ENCODE data around the gene PDE8B. TPM values are rescaled to one million over a fixed set of nuclear protein-coding genes. Genes with fewer than 3 reads are reported as not detected.

PDE8B gene
- total RNA-seq, 1 donor from 2014 or later: 2.0 TPM

DNA sequence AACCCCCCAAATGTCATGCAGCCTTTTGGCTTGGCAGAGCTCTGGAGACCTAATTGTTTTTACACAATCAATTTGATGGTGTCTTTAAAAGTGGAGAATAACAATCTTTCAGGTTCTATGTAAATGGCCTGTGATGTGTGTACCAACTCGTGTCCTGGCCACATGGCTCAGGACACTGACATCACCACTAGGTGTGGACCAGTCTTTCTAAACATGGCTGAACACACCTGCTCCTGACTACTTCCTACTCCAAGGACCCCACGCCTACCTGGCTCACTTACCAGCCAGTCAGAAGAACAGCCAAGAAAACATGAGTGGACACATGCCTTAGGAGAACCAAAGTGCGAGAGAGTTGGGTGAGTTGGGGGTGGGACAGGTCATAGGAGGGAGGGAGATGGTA lies 210.5 kb downstream of the PDE8B start:
- H3K36me3 Mint-ChIP-seq (ENCODE audit: unreplicated experiment): peaks cover 15% of the 10 kb centered on the region
- H3K9me3 Mint-ChIP-seq (ENCODE audit: unreplicated experiment): no peaks in the 10 kb centered on the region
- DNase-seq (ENCODE audit: extremely low spot score, unreplicated experiment): no peak
- no peaks in the 10 kb centered on the region for H3K27me3 Mint-ChIP-seq (ENCODE audit: unreplicated experiment)
- no peak overlapping the region for H3K27ac Mint-ChIP-seq (ENCODE audit: unreplicated experiment)
- H3K4me1 Mint-ChIP-seq (ENCODE audit: unreplicated experiment): peaks cover 29% of the 10 kb centered on the region
- H3K4me3 Mint-ChIP-seq (ENCODE audit: unreplicated experiment): no peak overlapping the region
- TF ChIP-seq, protein P1, sequence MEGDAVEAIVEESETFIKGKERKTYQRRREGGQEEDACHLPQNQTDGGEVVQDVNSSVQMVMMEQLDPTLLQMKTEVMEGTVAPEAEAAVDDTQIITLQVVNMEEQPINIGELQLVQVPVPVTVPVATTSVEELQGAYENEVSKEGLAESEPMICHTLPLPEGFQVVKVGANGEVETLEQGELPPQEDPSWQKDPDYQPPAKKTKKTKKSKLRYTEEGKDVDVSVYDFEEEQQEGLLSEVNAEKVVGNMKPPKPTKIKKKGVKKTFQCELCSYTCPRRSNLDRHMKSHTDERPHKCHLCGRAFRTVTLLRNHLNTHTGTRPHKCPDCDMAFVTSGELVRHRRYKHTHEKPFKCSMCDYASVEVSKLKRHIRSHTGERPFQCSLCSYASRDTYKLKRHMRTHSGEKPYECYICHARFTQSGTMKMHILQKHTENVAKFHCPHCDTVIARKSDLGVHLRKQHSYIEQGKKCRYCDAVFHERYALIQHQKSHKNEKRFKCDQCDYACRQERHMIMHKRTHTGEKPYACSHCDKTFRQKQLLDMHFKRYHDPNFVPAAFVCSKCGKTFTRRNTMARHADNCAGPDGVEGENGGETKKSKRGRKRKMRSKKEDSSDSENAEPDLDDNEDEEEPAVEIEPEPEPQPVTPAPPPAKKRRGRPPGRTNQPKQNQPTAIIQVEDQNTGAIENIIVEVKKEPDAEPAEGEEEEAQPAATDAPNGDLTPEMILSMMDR (IDR thresholded peaks at IDR 0.05): no peak

DNA sequence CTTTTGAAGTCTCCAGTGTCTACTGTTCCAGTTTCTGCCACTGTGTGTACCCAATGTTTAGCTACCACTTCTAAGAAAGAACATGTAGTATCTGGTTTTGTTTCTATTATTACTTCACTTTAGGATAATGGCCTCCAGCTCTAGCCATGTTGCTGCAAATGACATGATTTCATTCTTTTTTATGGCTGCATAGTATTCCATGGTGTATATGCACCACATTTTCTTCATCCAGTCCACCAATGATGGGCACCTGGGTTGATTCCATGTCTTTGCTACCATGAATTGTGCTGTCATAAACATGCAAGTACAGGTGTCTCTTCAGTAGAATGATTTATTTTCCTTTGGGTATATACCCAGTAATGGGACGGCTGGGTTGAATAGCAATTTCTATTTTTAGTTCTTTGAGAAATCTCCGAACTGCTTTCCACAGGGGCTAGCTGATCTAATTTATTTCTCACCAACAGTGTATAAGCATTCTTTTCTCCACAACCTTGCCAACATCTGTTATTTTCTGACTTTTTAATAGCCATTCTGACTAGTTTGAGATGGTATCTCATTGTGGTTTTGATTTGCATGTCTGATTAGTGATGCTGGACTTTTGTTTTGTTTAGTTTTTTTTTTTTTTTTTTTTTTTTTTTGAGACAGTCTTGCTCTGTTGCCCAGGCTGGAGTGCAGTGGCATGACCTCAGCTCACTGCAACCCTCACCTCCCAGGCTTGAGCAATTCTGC lies 212.7 kb downstream of the PDE8B start:
- DNase-seq (ENCODE audit: extremely low spot score, unreplicated experiment): no peak
- TF ChIP-seq, protein P1 (IDR thresholded peaks at IDR 0.05): no peak
- Mint-ChIP-seq H3K4me3 (ENCODE audit: unreplicated experiment) (no peak overlapping the region), H3K4me1 (ENCODE audit: unreplicated experiment) (peaks cover 37% of the 10 kb centered on the region), H3K9me3 (ENCODE audit: unreplicated experiment) (no peaks in the 10 kb centered on the region), H3K27me3 (ENCODE audit: unreplicated experiment) (no peaks in the 10 kb centered on the region), H3K36me3 (ENCODE audit: unreplicated experiment) (peaks cover 18% of the 10 kb centered on the region), H3K27ac (ENCODE audit: unreplicated experiment) (no peak overlapping the region)

DNA sequence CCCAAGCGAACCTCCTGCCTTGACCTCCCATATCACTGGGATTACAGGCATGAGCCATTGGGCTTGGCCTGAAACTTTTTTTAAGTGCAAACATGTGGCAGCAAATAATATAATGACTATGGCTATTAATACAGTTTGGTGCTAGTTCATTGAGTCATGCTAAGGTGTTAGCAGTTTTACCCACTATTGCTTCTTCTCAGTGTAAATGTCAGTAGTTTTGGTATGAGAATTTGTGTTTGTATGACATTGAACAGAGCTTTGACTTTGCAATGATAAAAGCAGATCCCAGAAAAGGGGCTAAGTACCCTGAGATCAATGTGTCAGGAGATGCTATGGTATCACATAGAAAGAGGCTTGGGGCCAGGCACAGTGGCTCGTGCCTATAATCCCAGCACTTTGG lies 214.4 kb downstream of the PDE8B start:
- no peaks in the 10 kb centered on the region for H3K9me3 Mint-ChIP-seq (ENCODE audit: unreplicated experiment)
- peaks cover 39% of the 10 kb centered on the region for H3K4me1 Mint-ChIP-seq (ENCODE audit: unreplicated experiment)
- H3K27ac Mint-ChIP-seq (ENCODE audit: unreplicated experiment): no peak overlapping the region

DNA sequence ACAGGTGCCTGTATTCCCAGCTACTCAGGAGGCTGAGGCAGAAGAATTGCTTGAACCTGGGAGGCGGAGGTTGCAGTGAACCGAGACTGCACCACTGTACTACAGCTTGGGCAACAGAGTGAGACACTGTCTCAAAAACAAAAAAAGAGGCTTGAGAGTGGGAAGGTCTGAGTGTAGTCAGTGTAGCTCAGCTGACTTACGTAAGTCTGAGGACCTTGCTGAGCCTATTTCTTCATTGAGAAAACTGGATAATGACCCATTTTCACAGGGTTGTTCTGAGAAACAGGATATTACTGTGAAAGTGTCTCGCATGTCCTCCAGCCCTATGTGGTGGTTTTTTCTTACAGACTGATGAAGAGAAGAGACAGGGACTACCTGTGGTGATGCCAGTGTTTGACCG lies 214.9 kb downstream of the PDE8B start:
- TF ChIP-seq, protein P1 (IDR thresholded peaks at IDR 0.05): no peak
- H3K4me3 Mint-ChIP-seq (ENCODE audit: unreplicated experiment): no peak overlapping the region
- no peak overlapping the region for H3K27ac Mint-ChIP-seq (ENCODE audit: unreplicated experiment)
- peaks cover 39% of the 10 kb centered on the region for H3K4me1 Mint-ChIP-seq (ENCODE audit: unreplicated experiment)
- H3K9me3 Mint-ChIP-seq (ENCODE audit: unreplicated experiment): no peaks in the 10 kb centered on the region
- peaks cover 27% of the 10 kb centered on the region for H3K36me3 Mint-ChIP-seq (ENCODE audit: unreplicated experiment)
- H3K27me3 Mint-ChIP-seq (ENCODE audit: unreplicated experiment): no peaks in the 10 kb centered on the region
- no peak for DNase-seq (ENCODE audit: extremely low spot score, unreplicated experiment)

More for the DNA sequence above, 214.4 kb downstream of the PDE8B start:
- Mint-ChIP-seq H3K27me3 (ENCODE audit: unreplicated experiment) (no peaks in the 10 kb centered on the region), H3K4me3 (ENCODE audit: unreplicated experiment) (no peak overlapping the region), H3K36me3 (ENCODE audit: unreplicated experiment) (peaks cover 22% of the 10 kb centered on the region)
- TF ChIP-seq, protein P1 (IDR thresholded peaks at IDR 0.05): no peak
- DNase-seq (ENCODE audit: extremely low spot score, unreplicated experiment): no peak

DNA sequence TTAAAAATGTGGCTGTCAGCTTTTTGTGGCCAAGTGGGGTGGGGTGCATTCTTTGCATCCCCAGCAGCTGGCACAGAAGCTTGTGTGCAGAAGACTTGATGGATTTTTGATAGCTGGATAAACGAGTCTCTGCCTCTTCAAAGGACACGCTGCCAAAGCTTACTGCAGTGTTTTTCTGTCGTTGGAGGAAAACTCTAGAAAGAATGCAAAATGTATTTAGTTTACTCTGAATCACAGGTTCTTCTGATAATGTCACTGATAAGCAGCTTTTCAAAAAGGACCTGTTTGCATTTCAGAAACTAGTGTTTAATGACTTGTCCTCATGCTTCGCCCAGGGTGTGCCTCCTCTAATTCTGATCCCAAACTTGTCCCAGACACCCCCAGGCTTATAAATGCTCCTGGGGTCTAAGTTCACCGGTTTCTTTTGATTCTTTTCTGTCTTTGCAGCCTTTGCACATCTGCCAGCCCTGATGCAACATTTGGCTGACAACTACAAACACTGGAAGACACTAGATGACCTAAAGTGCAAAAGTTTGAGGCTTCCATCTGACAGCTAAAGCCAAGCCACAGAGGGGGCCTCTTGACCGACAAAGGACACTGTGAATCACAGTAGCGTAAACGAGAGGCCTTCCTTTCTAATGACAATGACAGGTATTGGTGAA lies 215.6 kb downstream of the PDE8B start:
- Mint-ChIP-seq H3K9me3 (ENCODE audit: unreplicated experiment) (no peaks in the 10 kb centered on the region), H3K27me3 (ENCODE audit: unreplicated experiment) (no peaks in the 10 kb centered on the region), H3K4me1 (ENCODE audit: unreplicated experiment) (peaks cover 40% of the 10 kb centered on the region), H3K36me3 (ENCODE audit: unreplicated experiment) (peaks cover 33% of the 10 kb centered on the region), H3K4me3 (ENCODE audit: unreplicated experiment) (no peak overlapping the region), H3K27ac (ENCODE audit: unreplicated experiment) (no peak overlapping the region)
- TF ChIP-seq, protein P1 (IDR thresholded peaks at IDR 0.05): no peak
- no peak for DNase-seq (ENCODE audit: extremely low spot score, unreplicated experiment)

All from osteocyte (in vitro differentiated cells).